Lung (tissue), 12 donors: ENCODE measurements around the gene SRSF9. TPM values are rescaled to one million over a fixed set of nuclear protein-coding genes. Genes with fewer than 3 reads are reported as not detected.
A peak's percentile ranks its signal among the peaks of the same experiment; 100 is the strongest.

Experiments
- ATAC-seq: fragments of 200-7000 bp; cut with Tn5 transposase; one replicate; pipeline ENCODE4 v1.9.1; 2020; ENCODE audit warnings: moderate number of reproducible peaks; ENCODE audit not compliant: insufficient read depth, low FRiP score
- DNase-seq, 3 donors: peaks; one replicate each; pipeline ENCODE4 v3.0.0-alpha.2; 2013 to 2017
- H3K27ac ChIP-seq, 2 donors: one replicate each; pipeline ENCODE4 v1.5.1; 2013; ENCODE audit warnings: mild to moderate bottlenecking in 2 of 2, moderate library complexity in 2 of 2, control low read depth in 1 of 2, inconsistent platforms in 1 of 2, low read depth in 1 of 2, low read length in 1 of 2
- H3K27me3 ChIP-seq, 3 donors: one replicate each; pipeline ENCODE4 v1.5.1; 2013; ENCODE audit warnings: low read length in 2 of 3; ENCODE audit not compliant: control insufficient read depth in 3 of 3, insufficient read depth in 3 of 3
- H3K36me3 ChIP-seq, 4 donors: one replicate each; pipeline ENCODE4 v1.5.1; 2013; ENCODE audit warnings: low read length in 4 of 4, mild to moderate bottlenecking in 1 of 4, moderate library complexity in 1 of 4; ENCODE audit not compliant: control insufficient read depth in 4 of 4, insufficient read depth in 4 of 4
- H3K4me1 ChIP-seq, 5 donors: one replicate each; pipeline ENCODE4 v1.5.1; 2013; ENCODE audit warnings: low read length in 5 of 5, mild to moderate bottlenecking in 2 of 5, moderate library complexity in 1 of 5; ENCODE audit not compliant: control insufficient read depth in 5 of 5, insufficient read depth in 5 of 5
- H3K4me3 ChIP-seq: one replicate; pipeline ENCODE4 v1.5.1; 2013; ENCODE audit warnings: mild to moderate bottlenecking, control low read depth, moderate library complexity
- H3K9ac ChIP-seq, 2 donors: one replicate each; pipeline ENCODE4 v1.5.1; 2013; ENCODE audit warnings: low read length in 2 of 2, control low read depth in 1 of 2; ENCODE audit not compliant: insufficient read depth in 1 of 2
- H3K9me3 ChIP-seq, 4 donors: one replicate each; pipeline ENCODE4 v1.5.1; 2013; ENCODE audit warnings: low read length in 3 of 4, mild to moderate bottlenecking in 1 of 4, moderate library complexity in 1 of 4; ENCODE audit not compliant: control insufficient read depth in 4 of 4, insufficient read depth in 3 of 4
- WGBS, 2 donors: extraction: QIAGEN DNeasy Blood & Tissue Kit; methylation state at CpG; one replicate each; pipeline ENCODE4 v1.1.7; 2013; 5-methylcytosine and 5-hydroxymethylcytosine counted together
- polyA plus RNA-seq, 2 donors: library from polyadenylated mRNA; stranded (reverse); fragments of 200-250 nt; gene quantifications; one replicate each; pipeline ENCODE4 v1.2.1, GENCODE V29; 2013
- total RNA-seq, 2 donors: library from RNA; depleted of rRNA in 1 of 2; stranded (reverse); fragments of >200 nt in 1 of 2; gene quantifications; one replicate each; pipeline ENCODE4 v1.2.1, GENCODE V29; 2014 to 2021
- TF ChIP-seq, protein P1 (sequence below): IDR thresholded peaks from 2 replicates; pipeline ENCODE4 v1.5.1; 2012; ENCODE audit warnings: mild to moderate bottlenecking; ENCODE audit errors: control extremely low read depth, extremely low read depth
- donor health status: control.
- donor health status: control.
- donor health status: Bipolar disorder and iron deficiency.
- donor health status: healthy.
- donor health status: DM: yes; HTN: yes; CAD: no.

Gene SRSF9
- total and polyA plus RNA-seq, 4 donors, result 76.6 to 128 (median 113) TPM

DNA sequence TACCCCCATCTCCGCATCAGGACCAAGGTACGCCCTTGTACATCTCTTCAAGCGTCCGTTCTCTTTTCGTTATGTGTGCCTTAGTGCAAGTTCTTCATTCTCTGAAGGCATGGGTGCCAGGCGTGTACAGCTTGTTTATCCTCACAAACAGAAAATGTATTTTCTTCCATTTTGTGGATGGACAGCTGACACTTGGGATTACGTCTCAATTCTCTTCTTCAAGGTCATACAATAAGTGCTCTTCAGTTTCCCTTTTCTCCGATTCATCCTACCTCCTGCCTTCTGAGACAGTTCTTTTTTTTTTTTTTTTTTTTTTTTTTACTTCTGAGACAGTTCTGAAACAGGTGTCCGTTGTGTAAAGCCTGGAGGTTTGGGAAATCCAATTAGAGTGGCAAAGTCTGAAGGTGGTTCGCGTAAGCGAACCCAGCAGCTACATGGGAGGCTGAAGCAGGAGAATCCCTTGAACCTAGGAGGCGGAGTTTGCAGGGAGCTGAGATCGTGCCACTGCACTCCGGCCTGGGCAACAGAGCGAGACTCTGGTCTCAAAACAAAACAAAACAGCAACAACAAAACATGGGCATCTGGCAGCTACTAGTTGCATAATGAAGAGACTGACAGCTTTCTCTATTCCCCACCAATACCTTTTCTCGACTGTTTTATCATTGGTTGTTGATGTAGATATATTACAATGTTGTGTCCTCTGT, 30.9 kb downstream of the SRSF9 start:
- peak overlapping the region in 1 of 2 donors; percentile 65 for H3K9ac ChIP-seq
- 41 to 45% methylated on average over 17 of the region's 17 CpGs for WGBS, 2 donors
- H3K4me1 ChIP-seq, result peaks cover 3 to 7% (median 6%) of the 10 kb centered on the region in 5 donors
- H3K27ac ChIP-seq, result peak overlapping the region; percentile 81 to 82
- no peak for ATAC-seq
- no peaks in the 10 kb centered on the region for H3K27me3 ChIP-seq
- peak overlapping the region; percentile 72 for H3K4me3 ChIP-seq
- H3K36me3 ChIP-seq, result peaks cover 0 to 23% (median 7%) of the 10 kb centered on the region in 4 donors
- TF ChIP-seq, protein P1, sequence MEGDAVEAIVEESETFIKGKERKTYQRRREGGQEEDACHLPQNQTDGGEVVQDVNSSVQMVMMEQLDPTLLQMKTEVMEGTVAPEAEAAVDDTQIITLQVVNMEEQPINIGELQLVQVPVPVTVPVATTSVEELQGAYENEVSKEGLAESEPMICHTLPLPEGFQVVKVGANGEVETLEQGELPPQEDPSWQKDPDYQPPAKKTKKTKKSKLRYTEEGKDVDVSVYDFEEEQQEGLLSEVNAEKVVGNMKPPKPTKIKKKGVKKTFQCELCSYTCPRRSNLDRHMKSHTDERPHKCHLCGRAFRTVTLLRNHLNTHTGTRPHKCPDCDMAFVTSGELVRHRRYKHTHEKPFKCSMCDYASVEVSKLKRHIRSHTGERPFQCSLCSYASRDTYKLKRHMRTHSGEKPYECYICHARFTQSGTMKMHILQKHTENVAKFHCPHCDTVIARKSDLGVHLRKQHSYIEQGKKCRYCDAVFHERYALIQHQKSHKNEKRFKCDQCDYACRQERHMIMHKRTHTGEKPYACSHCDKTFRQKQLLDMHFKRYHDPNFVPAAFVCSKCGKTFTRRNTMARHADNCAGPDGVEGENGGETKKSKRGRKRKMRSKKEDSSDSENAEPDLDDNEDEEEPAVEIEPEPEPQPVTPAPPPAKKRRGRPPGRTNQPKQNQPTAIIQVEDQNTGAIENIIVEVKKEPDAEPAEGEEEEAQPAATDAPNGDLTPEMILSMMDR, result no peak
- no peaks in the 10 kb centered on the region for H3K9me3 ChIP-seq
- DNase-seq, result no peak

DNA sequence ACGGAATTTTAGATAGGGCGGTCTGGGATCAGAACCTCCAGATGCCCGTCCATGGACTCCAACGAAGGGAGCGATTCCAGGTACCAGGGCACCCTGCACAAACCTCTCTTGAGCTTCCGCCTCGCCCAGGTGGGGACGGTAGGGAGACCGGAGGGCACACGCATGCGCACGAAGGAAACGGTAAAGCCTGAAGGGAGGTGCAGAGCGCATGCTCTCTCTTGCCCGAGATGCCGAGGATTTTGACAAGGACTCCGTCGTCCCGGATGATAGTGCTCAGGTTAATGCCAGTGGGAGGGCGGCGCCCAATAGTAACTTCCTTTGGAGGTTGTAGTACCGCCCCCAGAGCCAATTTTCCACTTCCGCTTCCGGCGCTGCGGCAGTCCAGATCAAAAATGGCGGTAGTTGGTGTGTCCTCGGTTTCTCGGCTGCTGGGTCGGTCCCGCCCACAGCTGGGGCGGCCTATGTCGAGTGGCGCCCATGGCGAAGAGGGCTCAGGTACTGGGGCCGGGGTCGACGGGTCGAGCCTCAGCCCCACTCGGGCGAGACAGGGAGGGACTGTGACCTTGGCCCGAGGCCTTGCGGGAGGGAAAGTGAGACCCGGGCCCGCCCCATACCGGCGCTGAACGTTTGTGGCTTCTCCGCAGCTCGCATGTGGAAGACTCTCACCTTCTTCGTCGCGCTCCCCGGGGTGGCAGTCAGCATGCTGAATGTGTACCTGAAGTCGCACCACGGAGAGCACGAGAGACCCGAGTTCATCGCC, 31.6 kb downstream of the SRSF9 start, which contains the start of gene COX6A1:
Gene COX6A1 (plus strand): TSS at position 379 of the 760 bp plus-strand sequence. CDS start 14 bp downstream, at position 393.
- no peaks in the 10 kb centered on the region for H3K9me3 ChIP-seq
- H3K4me1 ChIP-seq, result peaks cover 3 to 7% (median 6%) of the 10 kb centered on the region in 5 donors
- WGBS, 2 donors, result 0% methylated on average over 58 to 59 of the region's 59 CpGs
- H3K36me3 ChIP-seq, result peaks cover 0 to 15% (median 4%) of the 10 kb centered on the region in 4 donors
- peak within 1 kb of the TSS; percentile 72 for H3K4me3 ChIP-seq
- peak within 1 kb of the TSS; percentile 81 to 82 for H3K27ac ChIP-seq
- TF ChIP-seq, protein P1, result no peak
- peak within 1 kb of the TSS in 1 of 2 donors; percentile 67 for H3K9ac ChIP-seq
- DNase-seq (peak; percentile 94 to 98 (median 96)), ATAC-seq (peak; percentile 95)
- no peaks in the 10 kb centered on the region for H3K27me3 ChIP-seq

DNA sequence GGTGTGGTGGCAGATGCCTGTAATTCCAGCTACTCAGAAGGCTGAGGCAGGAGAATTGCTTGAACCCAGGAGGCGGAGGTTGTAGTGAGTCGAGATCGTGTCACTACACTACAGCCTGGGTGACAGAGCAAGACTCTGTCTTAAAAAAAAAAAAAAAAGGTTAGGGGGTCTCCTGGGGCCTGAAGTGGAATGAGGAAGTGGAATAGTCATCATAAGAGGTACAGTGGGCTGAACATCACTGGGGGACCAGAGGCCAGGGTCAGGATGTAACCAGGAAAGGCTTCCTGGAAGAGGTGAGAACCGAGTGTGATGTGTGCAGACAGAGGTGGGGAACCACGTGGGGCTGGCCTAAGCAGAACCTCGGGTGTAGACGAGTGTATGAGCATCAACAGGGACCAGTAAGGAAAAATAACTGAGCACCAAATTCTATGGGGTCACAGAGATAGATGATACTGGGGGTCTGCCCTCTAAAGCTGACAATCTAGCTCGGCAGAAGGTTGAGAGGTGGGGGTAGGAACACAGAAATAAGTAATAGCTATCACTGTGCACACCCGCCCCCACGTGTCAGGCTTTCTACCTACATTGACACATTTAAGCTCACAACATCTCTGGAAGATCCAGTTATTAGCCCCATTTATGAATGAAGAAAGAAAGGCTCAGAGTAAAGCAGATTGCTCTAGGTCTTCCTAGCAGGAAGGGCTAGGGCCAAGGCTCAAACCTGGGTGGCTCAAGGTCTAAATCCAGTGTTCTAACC, 36.6 kb downstream of the SRSF9 start:
- H3K4me3 ChIP-seq, result no peak overlapping the region
- no peaks in the 10 kb centered on the region for H3K27me3 ChIP-seq
- TF ChIP-seq, protein P1, result no peak
- no peak overlapping the region for H3K9ac ChIP-seq
- 59 to 64% methylated on average over 10 of the region's 10 CpGs for WGBS, 2 donors
- no peak for ATAC-seq
- H3K27ac ChIP-seq, result no peak overlapping the region
- H3K4me1 ChIP-seq, result no peaks in the 10 kb centered on the region
- no peaks in the 10 kb centered on the region for H3K36me3 ChIP-seq
- H3K9me3 ChIP-seq, result no peaks in the 10 kb centered on the region
- no peak for DNase-seq
